ENCODE data around the gene ULK4.
"Not testable (repeated sequence)": the region's sequence is repeated elsewhere in the genome, so short reads cannot be mapped to it uniquely, and the experiment has no call there.

Gene ULK4

DNA sequence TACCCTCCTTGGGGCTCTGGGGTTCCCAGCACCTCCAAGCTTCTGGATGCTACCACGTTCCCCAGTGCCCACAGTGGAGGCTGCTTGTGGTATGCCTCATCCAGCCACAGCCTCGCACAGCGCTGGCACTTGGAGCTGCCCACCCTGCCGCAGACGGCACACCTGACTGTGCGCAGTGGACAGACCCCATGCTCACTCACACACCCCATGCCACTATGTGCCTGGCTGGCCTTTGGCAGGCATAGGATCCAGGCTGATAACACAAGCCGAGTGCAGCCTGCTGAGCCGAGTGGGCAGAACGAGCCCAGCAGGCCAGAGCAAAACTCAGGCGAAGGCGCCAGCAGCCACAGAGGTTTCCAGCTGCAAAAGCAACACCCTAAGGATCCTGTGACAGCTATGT is 311.5 kb downstream of the ULK4 start:
- no peak for TF ChIP-seq JUND (IDR thresholded peaks at IDR 0.05; ENCODE audit: low read depth)
- in situ Hi-C loops (cut with HindIII; ENCODE audit: low pct_unique_long_range_greater_than_20kb, low sequenced_read_pairs): no loop called here

DNA sequence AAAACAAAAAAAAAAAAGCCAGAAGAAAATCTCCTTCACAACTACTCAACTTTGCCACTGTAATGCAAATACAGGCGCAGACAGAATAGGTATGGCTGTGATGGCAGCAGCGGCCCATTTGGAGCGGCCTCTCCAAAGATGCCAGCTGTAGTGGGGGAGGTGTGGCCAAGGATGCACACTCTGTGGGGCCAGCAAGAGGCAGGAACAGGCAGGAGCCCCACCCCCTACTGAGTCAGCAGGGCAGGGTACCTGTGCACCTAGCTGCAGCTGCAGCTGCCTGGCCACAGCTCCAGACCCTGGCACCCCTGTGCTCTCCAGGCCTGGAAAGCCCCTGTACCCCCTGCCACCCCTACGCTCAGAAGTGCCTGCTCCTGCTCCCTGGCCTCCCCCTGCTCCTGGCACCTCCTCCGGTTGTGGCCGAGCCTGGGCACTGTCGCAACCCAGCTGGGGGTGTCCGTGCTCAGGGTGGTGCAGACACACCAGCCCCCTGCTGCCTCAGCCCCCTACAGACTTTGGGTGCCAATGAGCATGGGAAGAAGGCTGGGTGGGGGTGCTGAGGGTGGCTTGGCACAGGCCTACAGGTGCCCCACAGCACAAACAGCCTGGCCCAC is 312.7 kb downstream of the ULK4 start:
- no peak for TF ChIP-seq JUND (IDR thresholded peaks at IDR 0.05; ENCODE audit: low read depth)
- DNase-seq (ENCODE audit: low read depth in 1 of 2, low spot score in 1 of 2): no peak
- in situ Hi-C loops (cut with HindIII; ENCODE audit: low pct_unique_long_range_greater_than_20kb, low sequenced_read_pairs): no loop called here

More for the DNA sequence above, 311.5 kb downstream of the ULK4 start:
- DNase-seq (ENCODE audit: low read depth in 1 of 2, low spot score in 1 of 2): no peak

DNA sequence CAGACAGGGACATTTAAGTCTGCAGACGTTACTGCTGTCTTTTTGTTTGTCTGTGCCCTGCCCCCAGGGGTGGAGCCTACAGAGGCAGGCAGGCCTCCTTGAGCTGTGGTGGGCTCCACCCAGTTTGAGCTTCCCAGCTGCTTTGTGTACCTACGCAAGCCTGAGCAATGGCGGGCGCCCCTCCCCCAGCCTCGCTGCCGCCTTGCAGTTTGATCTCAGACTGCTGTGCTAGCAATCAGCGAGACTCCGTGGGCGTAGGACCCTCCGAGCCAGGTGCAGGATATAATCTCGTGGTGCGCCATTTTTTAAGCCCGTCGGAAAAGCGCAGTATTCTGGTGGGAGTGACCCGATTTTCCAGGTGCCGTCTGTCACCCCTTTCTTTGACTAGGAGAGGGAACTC is 314.2 kb downstream of the ULK4 start:
- in situ Hi-C loops (cut with HindIII; ENCODE audit: low pct_unique_long_range_greater_than_20kb, low sequenced_read_pairs); DNase-seq (ENCODE audit: low read depth in 1 of 2, low spot score in 1 of 2): not testable (repeated sequence)

DNA sequence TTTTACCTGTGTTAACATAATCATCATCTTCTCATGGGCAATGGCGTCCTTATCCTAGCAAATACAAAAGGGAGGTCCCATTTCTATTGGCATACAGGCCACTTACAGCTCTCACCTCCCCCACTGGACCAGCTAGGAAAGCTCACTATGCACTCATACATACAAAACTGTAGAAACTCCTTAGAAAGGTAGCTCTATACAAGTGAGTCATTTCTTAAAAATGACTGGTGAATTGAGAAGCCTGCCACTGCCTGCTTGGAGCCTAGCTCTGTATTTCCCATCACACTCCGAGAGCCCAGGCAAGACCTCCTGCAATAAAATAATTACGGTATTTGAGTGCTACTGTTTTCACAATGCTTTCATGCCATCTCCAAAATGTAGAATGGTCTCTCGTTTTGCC is 321.8 kb downstream of the ULK4 start:
- DNase-seq (ENCODE audit: low read depth in 1 of 2, low spot score in 1 of 2): no peak
- in situ Hi-C loops (cut with HindIII; ENCODE audit: low pct_unique_long_range_greater_than_20kb, low sequenced_read_pairs): no loop called here
- no peak for TF ChIP-seq JUND (IDR thresholded peaks at IDR 0.05; ENCODE audit: low read depth)

DNA sequence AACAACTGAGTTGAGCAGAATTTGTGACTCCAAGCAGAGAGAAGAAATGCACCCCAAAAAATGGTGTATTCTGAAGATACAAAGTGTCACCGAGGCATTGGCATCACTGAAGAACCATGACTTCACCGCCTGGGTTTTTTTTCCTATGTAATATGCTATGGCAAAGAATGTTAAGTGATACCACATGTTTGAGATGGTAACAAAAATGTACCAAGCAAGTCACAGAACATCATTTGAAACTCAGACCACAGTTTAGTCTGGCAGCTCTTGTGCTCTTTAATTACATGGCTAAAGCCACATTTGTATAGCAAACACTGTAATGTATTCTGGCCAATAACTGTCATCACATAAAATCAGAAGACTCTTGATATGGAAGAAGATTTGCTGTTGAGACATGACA is 323.5 kb downstream of the ULK4 start:
- in situ Hi-C loops (cut with HindIII; ENCODE audit: low pct_unique_long_range_greater_than_20kb, low sequenced_read_pairs): no loop called here
- no peak for TF ChIP-seq JUND (IDR thresholded peaks at IDR 0.05; ENCODE audit: low read depth)
- DNase-seq (ENCODE audit: low read depth in 1 of 2, low spot score in 1 of 2): no peak

DNA sequence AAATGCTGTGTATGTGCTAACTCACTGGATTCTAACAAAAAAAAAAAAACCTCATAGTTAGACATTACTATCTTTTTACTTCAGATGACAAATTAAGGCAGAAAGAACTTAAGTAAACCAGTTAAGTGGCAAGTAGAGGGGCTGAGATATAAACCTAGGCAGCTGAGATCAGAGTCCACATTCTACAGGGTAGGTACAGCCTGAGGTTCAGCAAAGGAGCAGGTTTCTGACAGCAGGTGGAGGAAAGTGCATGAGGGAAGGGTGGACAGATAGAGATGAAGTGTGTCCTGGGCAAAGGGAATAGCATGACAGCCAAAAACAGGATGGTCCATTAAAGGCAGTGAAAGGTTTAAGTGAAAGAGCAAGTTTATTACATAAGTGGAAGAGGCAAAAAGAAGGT is 329.2 kb downstream of the ULK4 start:
- no peak for DNase-seq (ENCODE audit: low read depth in 1 of 2, low spot score in 1 of 2)
- in situ Hi-C loops (cut with HindIII; ENCODE audit: low pct_unique_long_range_greater_than_20kb, low sequenced_read_pairs): no loop called here
- no peak for TF ChIP-seq JUND (IDR thresholded peaks at IDR 0.05; ENCODE audit: low read depth)

DNA sequence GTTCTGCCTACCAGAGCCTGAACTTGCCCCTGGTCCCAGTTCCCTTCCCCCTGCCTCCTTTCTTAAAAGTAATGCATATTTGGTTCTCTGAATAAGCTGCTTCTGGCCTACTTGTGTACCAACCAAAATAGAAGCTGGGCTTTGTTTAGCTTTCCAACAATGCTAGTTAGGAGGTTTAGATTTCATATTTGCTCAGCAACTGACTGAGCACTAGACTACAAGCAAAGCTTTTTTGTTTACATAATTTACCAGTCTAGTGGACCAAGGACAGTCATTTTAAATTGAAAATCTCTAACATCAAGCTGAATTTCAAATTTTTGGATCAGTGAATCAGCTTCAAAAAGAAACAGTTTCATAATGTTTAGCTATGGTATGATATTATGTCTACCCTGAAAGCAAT is 331.2 kb downstream of the ULK4 start:
- TF ChIP-seq JUND (IDR thresholded peaks at IDR 0.05; ENCODE audit: low read depth): no peak
- in situ Hi-C loops (cut with HindIII; ENCODE audit: low pct_unique_long_range_greater_than_20kb, low sequenced_read_pairs): no loop called here
- no peak for DNase-seq (ENCODE audit: low read depth in 1 of 2, low spot score in 1 of 2)

DNA sequence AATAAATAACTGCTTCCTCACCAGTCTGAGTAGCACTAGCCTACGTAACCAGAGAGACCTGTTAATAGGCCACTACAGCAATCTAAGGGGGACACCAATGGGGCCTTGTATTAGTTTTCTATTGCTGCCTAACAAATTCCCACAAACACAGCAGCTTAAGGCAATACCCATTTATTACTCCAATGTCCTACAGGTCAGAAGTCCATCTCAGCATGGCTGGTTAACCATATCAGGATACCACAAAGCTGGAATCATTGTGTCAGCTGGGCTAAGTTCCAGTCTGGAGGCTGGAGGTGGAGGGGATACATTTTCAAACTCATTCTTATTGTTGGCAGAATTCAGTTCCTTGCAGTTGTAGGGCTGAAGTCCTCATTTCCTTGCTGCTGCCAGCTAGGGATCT is 331.9 kb downstream of the ULK4 start:
- no peak for TF ChIP-seq JUND (IDR thresholded peaks at IDR 0.05; ENCODE audit: low read depth)
- DNase-seq (ENCODE audit: low read depth in 1 of 2, low spot score in 1 of 2): no peak
- in situ Hi-C loops (cut with HindIII; ENCODE audit: low pct_unique_long_range_greater_than_20kb, low sequenced_read_pairs): no loop called here

DNA sequence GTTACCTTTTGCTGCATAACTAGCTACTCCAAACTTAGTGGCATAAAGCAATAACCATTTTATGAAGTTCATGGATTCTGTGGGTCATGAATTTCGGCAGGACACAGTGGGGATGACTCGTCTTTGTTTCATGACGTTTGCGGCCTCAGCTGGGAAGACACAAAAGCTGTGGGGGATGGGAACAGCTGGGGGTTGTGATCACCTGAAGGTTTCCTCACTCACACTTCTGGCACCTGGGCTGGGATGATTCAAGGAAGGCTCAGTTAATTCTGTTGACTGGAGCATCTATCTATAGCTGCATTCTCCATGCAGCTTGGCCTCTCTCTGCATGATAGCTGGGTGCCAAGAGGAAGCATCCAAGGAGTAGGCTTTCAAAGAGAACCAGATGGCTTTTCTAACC is 332.8 kb downstream of the ULK4 start:
- in situ Hi-C loops (cut with HindIII; ENCODE audit: low pct_unique_long_range_greater_than_20kb, low sequenced_read_pairs): no loop called here
- TF ChIP-seq JUND (IDR thresholded peaks at IDR 0.05; ENCODE audit: low read depth): no peak
- DNase-seq (ENCODE audit: low read depth in 1 of 2, low spot score in 1 of 2): no peak

DNA sequence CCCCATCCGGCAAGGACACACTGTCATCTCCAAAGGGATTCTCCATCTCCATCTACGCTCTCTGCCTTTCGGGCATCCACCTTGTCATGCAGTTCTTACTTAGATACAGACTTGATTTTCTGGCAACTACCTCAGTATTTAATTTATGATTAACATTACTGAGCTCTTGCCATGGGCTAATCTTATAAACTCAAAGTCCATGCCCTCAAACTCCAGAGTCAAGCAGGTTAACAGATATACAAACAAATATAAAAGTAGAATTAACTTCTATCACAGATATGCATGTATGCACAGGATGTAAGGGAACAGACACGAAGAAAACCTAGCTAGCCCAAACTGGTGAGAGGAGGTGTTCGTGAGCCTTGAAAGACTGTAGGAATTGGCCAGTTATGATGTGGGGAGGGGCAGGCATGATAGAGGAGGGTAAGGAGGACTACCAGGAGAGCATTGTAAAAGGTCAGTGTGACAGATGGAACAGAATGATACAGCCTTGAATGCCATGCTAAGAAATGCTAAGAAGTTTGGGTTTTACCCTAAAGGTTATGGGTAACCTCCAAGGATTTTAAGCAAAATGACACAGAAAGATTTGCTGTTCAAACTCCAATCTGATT is 334.3 kb downstream of the ULK4 start:
- in situ Hi-C loops (cut with HindIII; ENCODE audit: low pct_unique_long_range_greater_than_20kb, low sequenced_read_pairs): no loop called here
- no peak for TF ChIP-seq JUND (IDR thresholded peaks at IDR 0.05; ENCODE audit: low read depth)
- no peak for DNase-seq (ENCODE audit: low read depth in 1 of 2, low spot score in 1 of 2)

DNA sequence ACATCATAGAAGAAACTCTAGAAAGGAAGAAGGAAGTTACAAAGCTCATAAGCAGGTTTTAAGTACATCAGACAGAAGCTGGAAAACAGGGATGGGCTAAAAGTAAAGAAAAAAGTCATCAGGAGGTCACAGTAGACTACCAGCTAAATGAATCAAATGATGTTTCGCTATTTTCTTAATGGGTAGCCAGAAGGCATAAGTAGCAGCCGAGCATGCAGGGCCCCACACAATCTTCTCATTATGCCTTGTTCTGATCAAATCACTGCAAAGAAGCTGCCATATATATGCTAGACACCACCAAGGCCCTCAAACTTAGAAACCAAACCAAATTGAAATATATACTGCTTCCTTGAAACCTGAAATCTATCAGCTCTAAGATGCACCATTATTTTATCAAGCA is 349.1 kb downstream of the ULK4 start:
- TF ChIP-seq JUND (IDR thresholded peaks at IDR 0.05; ENCODE audit: low read depth): no peak
- in situ Hi-C loops (cut with HindIII; ENCODE audit: low pct_unique_long_range_greater_than_20kb, low sequenced_read_pairs): no loop called here
- no peak for DNase-seq (ENCODE audit: low read depth in 1 of 2, low spot score in 1 of 2)

DNA sequence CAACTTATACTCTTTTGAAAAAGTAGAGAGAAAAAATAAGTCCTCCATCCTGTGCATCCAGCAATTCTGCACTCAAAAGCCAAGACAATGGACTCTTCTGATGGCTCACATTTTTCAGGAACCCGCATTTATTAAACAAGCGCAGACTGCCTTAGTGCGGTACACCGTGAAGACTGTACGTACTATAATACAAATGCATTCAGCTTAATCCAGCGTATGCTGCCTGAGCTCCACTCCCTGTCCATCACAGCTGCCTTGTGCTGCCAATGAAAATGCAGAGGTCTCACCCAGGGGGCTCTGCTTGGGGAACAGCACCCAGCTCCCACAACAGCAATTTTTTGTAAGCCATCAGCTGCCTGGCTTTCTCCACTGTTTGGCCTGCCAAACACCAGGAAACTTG is 350.9 kb downstream of the ULK4 start:
- in situ Hi-C loops (cut with HindIII; ENCODE audit: low pct_unique_long_range_greater_than_20kb, low sequenced_read_pairs): no loop called here
- no peak for DNase-seq (ENCODE audit: low read depth in 1 of 2, low spot score in 1 of 2)
- TF ChIP-seq JUND (IDR thresholded peaks at IDR 0.05; ENCODE audit: low read depth): no peak

DNA sequence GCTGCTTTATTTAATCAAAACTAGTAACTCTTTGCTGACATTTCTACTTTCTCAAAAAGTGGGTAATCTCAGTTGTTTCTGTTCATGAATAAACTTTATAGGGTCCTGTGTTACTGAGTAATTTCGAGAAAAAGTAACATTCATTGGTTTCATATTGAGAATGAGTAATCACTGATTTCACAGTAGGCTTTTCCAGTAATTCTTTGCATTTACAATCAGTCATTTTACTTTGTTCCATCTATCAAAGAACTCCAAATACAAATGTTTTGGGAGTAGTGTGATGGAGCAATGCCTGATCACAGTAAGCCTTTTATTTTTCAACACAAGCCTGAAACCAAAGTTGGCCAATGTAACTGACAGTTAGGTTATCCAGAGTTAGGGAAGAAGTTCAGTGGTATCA is 353.6 kb downstream of the ULK4 start:
- in situ Hi-C loops (cut with HindIII; ENCODE audit: low pct_unique_long_range_greater_than_20kb, low sequenced_read_pairs): no loop called here
- no peak for DNase-seq (ENCODE audit: low read depth in 1 of 2, low spot score in 1 of 2)
- TF ChIP-seq JUND (IDR thresholded peaks at IDR 0.05; ENCODE audit: low read depth): no peak

DNA sequence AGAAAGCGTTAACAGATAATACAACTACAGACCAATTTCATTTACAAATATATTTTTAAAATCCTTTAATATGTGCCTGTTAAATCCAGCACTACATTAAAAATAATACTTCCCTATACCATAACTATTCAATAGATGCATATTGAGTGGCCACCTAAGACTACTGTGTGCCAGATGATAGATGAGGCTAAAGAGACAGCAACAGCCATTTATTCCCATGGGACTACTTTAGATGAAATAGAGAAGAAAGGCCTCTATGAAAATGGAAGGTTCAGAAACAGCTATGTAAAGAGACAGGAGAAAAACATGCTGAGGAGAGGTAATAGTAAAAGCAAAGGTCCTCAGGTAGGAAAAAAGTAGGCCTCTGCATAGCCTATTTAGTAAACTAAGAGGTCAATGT is 358.1 kb downstream of the ULK4 start:
- in situ Hi-C loops (cut with HindIII; ENCODE audit: low pct_unique_long_range_greater_than_20kb, low sequenced_read_pairs): no loop called here
- DNase-seq (ENCODE audit: low read depth in 1 of 2, low spot score in 1 of 2): no peak
- no peak for TF ChIP-seq JUND (IDR thresholded peaks at IDR 0.05; ENCODE audit: low read depth)

All from T47D (cell line).